ENCODE measurements around the gene RNF181.

DNA sequence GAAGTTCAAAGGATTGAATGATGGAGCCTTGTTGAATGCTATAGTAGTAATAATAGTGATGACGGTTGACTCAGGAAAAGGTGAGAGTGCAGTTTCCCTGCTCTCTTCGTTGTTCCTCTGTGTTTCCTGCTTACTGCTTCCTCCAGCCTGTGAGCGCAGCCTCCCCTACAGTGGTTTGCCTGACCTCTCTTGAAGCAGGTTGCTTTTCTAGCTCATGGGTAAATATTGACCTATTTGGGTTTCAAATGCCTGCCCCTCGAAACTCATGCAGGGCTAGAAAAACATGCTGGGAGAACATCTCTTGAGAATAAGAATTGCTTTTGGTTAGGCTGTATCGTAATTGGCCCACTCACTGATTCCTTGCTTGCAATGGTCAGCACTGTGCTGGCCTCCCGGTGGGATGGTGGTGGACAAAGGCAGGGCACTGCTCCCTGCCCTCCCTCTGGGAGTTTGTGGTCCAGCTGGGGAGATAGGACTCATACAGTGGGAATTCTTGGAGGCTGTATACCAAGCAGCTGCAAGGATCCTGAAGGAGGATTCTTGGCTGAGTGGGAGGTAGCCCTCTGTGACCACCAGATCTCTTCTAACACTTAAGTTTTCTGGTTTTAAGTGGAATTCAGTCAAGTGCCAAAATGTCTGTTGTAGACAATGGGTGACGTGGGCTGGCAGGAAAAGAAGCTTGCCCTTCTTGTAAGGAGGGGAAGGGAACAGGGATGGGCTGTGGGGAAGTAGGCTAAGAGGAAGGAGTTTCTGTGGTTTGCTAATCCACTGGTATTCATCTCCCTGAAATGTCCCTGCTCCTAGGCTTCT lies 5.4 kb upstream of the RNF181 start:
- TF ChIP-seq, protein P1, sequence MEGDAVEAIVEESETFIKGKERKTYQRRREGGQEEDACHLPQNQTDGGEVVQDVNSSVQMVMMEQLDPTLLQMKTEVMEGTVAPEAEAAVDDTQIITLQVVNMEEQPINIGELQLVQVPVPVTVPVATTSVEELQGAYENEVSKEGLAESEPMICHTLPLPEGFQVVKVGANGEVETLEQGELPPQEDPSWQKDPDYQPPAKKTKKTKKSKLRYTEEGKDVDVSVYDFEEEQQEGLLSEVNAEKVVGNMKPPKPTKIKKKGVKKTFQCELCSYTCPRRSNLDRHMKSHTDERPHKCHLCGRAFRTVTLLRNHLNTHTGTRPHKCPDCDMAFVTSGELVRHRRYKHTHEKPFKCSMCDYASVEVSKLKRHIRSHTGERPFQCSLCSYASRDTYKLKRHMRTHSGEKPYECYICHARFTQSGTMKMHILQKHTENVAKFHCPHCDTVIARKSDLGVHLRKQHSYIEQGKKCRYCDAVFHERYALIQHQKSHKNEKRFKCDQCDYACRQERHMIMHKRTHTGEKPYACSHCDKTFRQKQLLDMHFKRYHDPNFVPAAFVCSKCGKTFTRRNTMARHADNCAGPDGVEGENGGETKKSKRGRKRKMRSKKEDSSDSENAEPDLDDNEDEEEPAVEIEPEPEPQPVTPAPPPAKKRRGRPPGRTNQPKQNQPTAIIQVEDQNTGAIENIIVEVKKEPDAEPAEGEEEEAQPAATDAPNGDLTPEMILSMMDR (IDR thresholded peaks at IDR 0.05): no peak
- peak; percentile 43 to 80 for TF ChIP-seq POLR2AphosphoS5 (IDR thresholded peaks at IDR 0.05)
- TF ChIP-seq POLR2A (IDR thresholded peaks at IDR 0.05): peak in 1 of 4 donors; percentile 39
